ENCODE measurements around the gene CORO7.
"Not testable (repeated sequence)": the region's sequence is repeated elsewhere in the genome, so short reads cannot be mapped to it uniquely, and the experiment has no call there.

The CORO7 gene

DNA sequence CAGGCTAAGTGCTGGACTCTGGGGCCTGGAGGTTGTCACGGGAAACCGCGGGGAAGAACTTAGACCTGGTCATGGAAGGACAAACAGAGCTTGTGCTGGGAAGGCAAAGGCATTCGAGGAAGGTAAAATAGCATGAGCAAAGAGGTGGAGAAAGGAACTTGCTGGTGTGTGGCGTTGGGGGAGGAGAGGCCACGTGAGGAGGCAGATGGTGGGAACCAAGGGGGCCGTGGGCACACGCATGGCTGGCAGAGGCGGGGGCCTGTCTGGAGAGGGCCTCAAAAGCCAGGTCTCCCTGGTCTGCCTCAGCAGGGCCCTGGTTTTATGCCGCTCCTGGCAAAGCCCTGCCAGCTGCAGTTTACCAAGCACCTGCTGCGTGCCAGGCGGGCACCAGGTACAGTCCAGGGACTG lies 15.3 kb downstream of the CORO7 start:
- no peak for TF ChIP-seq CTBP1 (IDR thresholded peaks at IDR 0.05; ENCODE audit: borderline replicate concordance)
- TF ChIP-seq, protein P1, sequence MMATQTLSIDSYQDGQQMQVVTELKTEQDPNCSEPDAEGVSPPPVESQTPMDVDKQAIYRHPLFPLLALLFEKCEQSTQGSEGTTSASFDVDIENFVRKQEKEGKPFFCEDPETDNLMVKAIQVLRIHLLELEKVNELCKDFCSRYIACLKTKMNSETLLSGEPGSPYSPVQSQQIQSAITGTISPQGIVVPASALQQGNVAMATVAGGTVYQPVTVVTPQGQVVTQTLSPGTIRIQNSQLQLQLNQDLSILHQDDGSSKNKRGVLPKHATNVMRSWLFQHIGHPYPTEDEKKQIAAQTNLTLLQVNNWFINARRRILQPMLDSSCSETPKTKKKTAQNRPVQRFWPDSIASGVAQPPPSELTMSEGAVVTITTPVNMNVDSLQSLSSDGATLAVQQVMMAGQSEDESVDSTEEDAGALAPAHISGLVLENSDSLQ (IDR thresholded peaks at IDR 0.05) = no peak
- no peak for DNase-seq (ENCODE audit: extremely low spot score)
- ChIA-PET CTCF (interaction anchor here (0.7 to 3.9 kb wide), 2 partner anchors 8 to 112 kb away, joined by 3 to 23 read pairs; no protein-coding TSS in a partner anchor), POLR2A (interaction anchor here (1.0 kb wide), 1 partner anchor 27 kb away, joined by 3 read pairs; no protein-coding TSS in a partner anchor)

DNA sequence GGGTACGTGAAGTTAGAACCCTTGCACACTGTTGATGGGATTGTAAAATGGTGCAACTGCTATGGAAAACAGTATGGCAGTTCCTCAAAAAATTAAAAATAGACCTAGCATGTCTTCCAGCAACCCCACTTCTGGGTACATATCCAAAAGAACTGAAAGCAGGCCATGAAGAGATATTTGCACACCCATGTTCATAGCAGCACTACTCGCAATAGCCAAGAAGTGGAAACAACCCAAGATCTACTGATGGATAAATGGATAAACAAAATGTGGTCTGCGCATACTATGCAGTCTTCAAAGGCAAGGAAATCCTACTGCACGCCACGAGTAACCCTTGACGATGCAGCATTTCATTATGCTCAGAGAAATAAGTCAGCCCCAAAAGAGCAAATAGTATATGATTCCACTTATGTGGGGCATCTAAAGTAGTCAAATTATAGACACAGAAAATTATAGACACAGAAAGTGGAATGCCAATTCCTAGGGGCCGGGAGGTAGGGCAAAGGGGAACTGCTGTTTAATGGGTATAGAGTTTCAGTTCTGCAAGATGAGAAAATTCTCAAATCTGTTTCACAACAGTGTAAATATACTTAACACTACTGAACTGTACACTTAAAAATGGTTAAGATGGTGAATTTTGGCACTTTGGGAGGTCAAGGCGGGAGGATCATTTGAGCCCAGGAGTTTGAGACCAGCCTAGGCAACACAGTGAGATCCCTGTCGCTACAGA lies 17.2 kb downstream of the CORO7 start:
- no peak for DNase-seq (ENCODE audit: extremely low spot score)
- ChIA-PET POLR2A (no interaction called here), CTCF (no interaction called here)
- TF ChIP-seq BHLHE40 (IDR thresholded peaks at IDR 0.05; ENCODE audit: borderline replicate concordance) (no peak), SUZ12 (IDR thresholded peaks at IDR 0.05) (no peak), ZNF384 (IDR thresholded peaks at IDR 0.05) (no peak)

DNA sequence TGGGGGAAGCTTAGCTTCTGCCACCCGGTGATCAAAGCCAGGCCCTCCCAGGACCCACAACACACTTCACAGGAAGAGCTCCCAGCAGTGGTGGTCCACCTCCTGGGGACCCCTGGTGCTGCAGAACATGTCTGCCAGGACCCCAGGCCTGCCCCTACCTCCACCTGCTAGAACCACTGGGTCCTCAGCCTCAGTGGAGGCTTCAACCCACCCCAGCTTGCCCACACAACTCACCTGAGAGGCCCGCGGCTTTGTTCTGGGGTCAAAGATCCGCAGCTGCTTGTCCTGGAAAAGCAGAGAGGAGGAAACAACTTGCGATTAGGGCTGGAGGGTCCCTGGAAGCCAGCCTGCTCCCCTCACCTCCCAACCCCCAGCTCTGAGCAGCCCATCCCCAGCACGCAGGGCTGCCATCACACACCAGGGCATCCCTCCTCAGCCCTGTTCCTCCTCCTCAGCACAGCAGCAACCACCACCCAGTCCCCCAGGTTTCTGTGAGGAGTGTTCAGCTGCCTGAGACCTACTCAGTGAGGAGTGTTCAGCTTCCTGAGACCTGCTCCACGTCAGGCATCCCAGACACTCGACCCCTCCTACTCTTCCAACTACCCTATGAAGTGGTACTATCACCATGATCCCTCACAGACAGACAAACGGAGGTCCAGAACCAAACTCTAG lies 21.2 kb downstream of the CORO7 start:
- DNase-seq (ENCODE audit: extremely low spot score) = no peak
- ChIA-PET CTCF (interaction anchor here (0.6 kb wide), 1 partner anchor 9 kb away, joined by 3 read pairs; no protein-coding TSS in a partner anchor), POLR2A (no interaction called here)
- TF ChIP-seq TARDBP (IDR thresholded peaks at IDR 0.05) (no peak), FOXA1 (IDR thresholded peaks at IDR 0.05) (no peak)

DNA sequence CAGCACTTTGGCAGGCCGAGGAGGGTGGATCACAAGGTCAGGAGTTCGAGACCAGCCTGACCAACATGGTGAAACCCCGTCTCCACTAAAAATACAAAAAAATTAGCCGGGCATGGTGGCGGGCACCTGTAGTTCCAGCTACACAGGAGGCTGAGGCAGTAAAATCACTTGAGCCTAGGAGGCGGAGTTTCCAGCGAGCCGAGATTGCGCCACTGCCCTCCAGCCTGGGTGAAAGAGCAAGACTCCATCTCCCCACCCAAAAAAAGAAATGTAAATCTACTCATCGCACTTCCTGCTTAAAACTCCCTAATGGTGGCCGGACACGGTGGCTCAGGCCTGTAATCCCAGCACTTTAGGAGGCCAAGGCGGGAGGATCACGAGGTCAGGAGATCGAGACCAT lies 22.5 kb downstream of the CORO7 start:
- CTCF ChIA-PET = interaction anchor here (1.6 kb wide), 1 partner anchor 9 kb away, joined by 23 read pairs; no protein-coding TSS in a partner anchor
- DNase-seq (ENCODE audit: extremely low spot score) = not testable (repeated sequence)
- POLR2A ChIA-PET = interaction anchor here (0.7 to 0.9 kb wide), 2 partner anchors 28 to 672 kb away, joined by 3 read pairs; no protein-coding TSS in a partner anchor

DNA sequence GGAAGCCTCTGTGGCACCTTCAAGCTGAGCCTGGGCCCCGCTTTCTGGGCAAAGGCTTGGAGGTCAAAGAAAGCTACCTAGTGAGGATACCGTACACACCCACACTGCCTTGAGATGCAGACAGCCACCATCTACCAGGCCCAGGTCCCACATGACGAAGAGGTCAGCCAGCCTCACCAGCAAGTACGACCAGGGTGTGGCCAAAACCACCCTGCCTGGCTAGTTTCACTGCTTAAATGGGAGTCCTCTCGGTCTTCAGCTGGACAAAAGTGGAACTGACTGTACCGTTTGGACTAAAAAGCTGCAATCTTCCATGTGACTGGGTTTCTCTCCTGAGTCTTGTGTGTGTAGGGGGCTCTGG lies 23.2 kb downstream of the CORO7 start:
- CTCF ChIA-PET = interaction anchor here (1.6 kb wide), 1 partner anchor 10 kb away, joined by 23 read pairs; no protein-coding TSS in a partner anchor
- TF ChIP-seq L3MBTL2 (conservative IDR thresholded peaks at IDR 0.05) = no peak
- no peak for TF ChIP-seq ELF4 (IDR thresholded peaks at IDR 0.05)
- TF ChIP-seq ZNF384 (IDR thresholded peaks at IDR 0.05) = no peak
- TF ChIP-seq LEF1 (IDR thresholded peaks at IDR 0.05; ENCODE audit: borderline replicate concordance) = no peak
- TF ChIP-seq SUZ12 (IDR thresholded peaks at IDR 0.05) = no peak
- no peak for TF ChIP-seq HDGF (IDR thresholded peaks at IDR 0.05; ENCODE audit: borderline replicate concordance)
- no peak for TF ChIP-seq FOXA1 (IDR thresholded peaks at IDR 0.05)
- no peak for TF ChIP-seq BHLHE40 (IDR thresholded peaks at IDR 0.05; ENCODE audit: borderline replicate concordance)
- no peak for TF ChIP-seq ARNT (IDR thresholded peaks at IDR 0.05)
- TF ChIP-seq NFRKB (IDR thresholded peaks at IDR 0.05) = no peak
- TF ChIP-seq, protein P1 (IDR thresholded peaks at IDR 0.05) = no peak
- no peak for TF ChIP-seq CTBP1 (IDR thresholded peaks at IDR 0.05; ENCODE audit: borderline replicate concordance)
- no peak for TF ChIP-seq FOXK2 (IDR thresholded peaks at IDR 0.05)
- no peak for TF ChIP-seq TARDBP (IDR thresholded peaks at IDR 0.05)
- TF ChIP-seq FOXM1 (IDR thresholded peaks at IDR 0.05; ENCODE audit: borderline replicate concordance) = no peak
- no peak for TF ChIP-seq SP1 (IDR thresholded peaks at IDR 0.05)
- POLR2A ChIA-PET = interaction anchor here (0.9 kb wide), 1 partner anchor 27 kb away, joined by 3 read pairs; no protein-coding TSS in a partner anchor
- DNase-seq (ENCODE audit: extremely low spot score) = no peak

DNA sequence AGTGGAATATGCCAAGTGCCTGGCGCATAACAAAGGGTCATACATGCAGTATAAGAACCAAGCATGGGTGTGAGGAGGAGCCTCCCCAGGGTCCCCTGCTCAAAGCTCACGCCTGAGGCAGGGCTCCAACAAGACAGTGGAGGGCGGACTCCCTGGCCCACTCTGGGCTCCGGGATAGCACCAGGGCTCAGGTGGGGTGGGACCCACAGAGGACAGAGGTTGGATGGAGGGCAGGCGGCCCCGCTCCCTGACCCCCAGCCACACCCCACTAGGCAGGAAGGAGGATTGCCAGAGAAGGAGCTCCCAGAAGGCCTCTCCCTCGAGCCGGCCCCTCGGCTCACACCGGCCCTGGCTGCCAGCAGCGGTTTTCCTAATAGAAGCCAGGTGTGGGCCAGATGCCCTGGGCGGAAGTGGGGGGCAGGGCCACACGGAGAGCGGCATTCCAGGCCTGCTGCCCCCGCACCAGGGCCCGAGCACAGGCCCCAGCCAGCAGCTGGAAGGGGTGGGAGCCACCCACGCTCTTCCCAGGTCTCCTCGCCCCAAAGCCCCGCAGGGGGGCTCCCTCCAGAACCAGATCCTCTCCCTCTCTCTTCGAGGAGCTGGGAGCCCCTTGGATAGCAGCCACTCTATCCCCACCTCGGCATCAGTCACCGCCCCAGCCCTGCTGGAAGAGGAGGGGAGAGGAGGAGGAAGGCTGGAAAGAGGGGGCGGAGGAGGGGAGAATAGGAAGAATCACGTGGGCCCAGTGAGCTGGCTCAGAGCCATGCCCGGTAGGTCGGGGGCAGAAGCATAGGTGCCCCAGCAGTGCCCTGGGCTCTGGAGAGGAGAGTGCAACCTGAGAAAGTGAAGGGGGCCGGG lies 23.8 kb downstream of the CORO7 start:
- DNase-seq (ENCODE audit: extremely low spot score) = no peak
- POLR2A ChIA-PET = interaction anchor here (0.9 kb wide), 1 partner anchor 27 kb away, joined by 3 read pairs; no protein-coding TSS in a partner anchor
- CTCF ChIA-PET = interaction anchor here (1.6 to 2.5 kb wide), 2 partner anchors 11 kb away, joined by 12 to 23 read pairs; no protein-coding TSS in a partner anchor
- TF ChIP-seq, protein P1 (IDR thresholded peaks at IDR 0.05) = no peak
- TF ChIP-seq NFRKB (IDR thresholded peaks at IDR 0.05) = no peak
- no peak for TF ChIP-seq ZNF384 (IDR thresholded peaks at IDR 0.05)
- TF ChIP-seq CTBP1 (IDR thresholded peaks at IDR 0.05; ENCODE audit: borderline replicate concordance) = no peak
- TF ChIP-seq ELF4 (IDR thresholded peaks at IDR 0.05) = no peak
- TF ChIP-seq FOXK2 (IDR thresholded peaks at IDR 0.05) = no peak
- TF ChIP-seq FOXM1 (IDR thresholded peaks at IDR 0.05; ENCODE audit: borderline replicate concordance) = no peak
- no peak for TF ChIP-seq FOXA1 (IDR thresholded peaks at IDR 0.05)
- no peak for TF ChIP-seq SUZ12 (IDR thresholded peaks at IDR 0.05)
- TF ChIP-seq ARNT (IDR thresholded peaks at IDR 0.05) = no peak
- TF ChIP-seq L3MBTL2 (conservative IDR thresholded peaks at IDR 0.05) = no peak
- no peak for TF ChIP-seq HDGF (IDR thresholded peaks at IDR 0.05; ENCODE audit: borderline replicate concordance)
- TF ChIP-seq SP1 (IDR thresholded peaks at IDR 0.05) = no peak
